ENCODE measurements around the gene AIFM2. TPM values are rescaled to one million over a fixed set of nuclear protein-coding genes. Genes with fewer than 3 reads are reported as not detected.

AIFM2 gene
- total RNA-seq, 2 donors from 2014 or later, result 15.4 to 25.7 TPM

- no peak for DNase-seq
- no peak overlapping the region for H3K27ac ChIP-seq
- H3K36me3 ChIP-seq, result no peaks in the 10 kb centered on the region
- no peak for TF ChIP-seq CTCF (IDR thresholded peaks at IDR 0.05)
- H3K27me3 ChIP-seq, result no peaks in the 10 kb centered on the region
- no peak overlapping the region for H3K4me3 ChIP-seq
- H3K4me1 ChIP-seq, result no peaks in the 10 kb centered on the region
- H3K9ac ChIP-seq (ENCODE audit: low read depth in 2 of 2, low read length in 2 of 2), result no peak overlapping the region
- intact Hi-C loops (cut with DNase I), result no loop called here
- H3K9me3 ChIP-seq, result no peaks in the 10 kb centered on the region
These were observed 41.7 kb downstream of the AIFM2 start for GRCh38 chr10:70090951-70091350.

- Histone ChIP-seq H3K9me3 (no peaks in the 10 kb centered on the region), H3K36me3 (no peaks in the 10 kb centered on the region), H3K4me1 (no peaks in the 10 kb centered on the region), H3K27me3 (no peaks in the 10 kb centered on the region), H3K27ac (no peak overlapping the region), H3K9ac (ENCODE audit: low read depth in 2 of 2, low read length in 2 of 2) (no peak overlapping the region), H3K4me3 (no peak overlapping the region)
- intact Hi-C loops (cut with DNase I), result no loop called here
- TF ChIP-seq CTCF (IDR thresholded peaks at IDR 0.05), result no peak
- DNase-seq, result no peak
These were observed 42.6 kb downstream of the AIFM2 start for GRCh38 chr10:70090013-70090412.

- no peaks in the 10 kb centered on the region for H3K4me1 ChIP-seq
- H3K36me3 ChIP-seq, result no peaks in the 10 kb centered on the region
- H3K27me3 ChIP-seq, result no peaks in the 10 kb centered on the region
- H3K4me3 ChIP-seq, result no peak overlapping the region
- no peak overlapping the region for H3K9ac ChIP-seq (ENCODE audit: low read depth in 2 of 2, low read length in 2 of 2)
- H3K27ac ChIP-seq, result no peak overlapping the region
- DNase-seq, result no peak
- intact Hi-C loops (cut with DNase I), result no loop called here
- TF ChIP-seq CTCF (IDR thresholded peaks at IDR 0.05), result no peak
- no peaks in the 10 kb centered on the region for H3K9me3 ChIP-seq
These were observed 44.3 kb downstream of the AIFM2 start for GRCh38 chr10:70088308-70088698.

GRCh38 chr10:70087616-70088307 is 44.9 kb downstream of the AIFM2 start:
- Histone ChIP-seq H3K9me3 (no peaks in the 10 kb centered on the region), H3K4me3 (no peak overlapping the region), H3K27ac (no peak overlapping the region), H3K9ac (ENCODE audit: low read depth in 2 of 2, low read length in 2 of 2) (no peak overlapping the region), H3K36me3 (no peaks in the 10 kb centered on the region), H3K4me1 (no peaks in the 10 kb centered on the region), H3K27me3 (no peaks in the 10 kb centered on the region)
- no peak for TF ChIP-seq CTCF (IDR thresholded peaks at IDR 0.05)
- DNase-seq, result no peak
- intact Hi-C loops (cut with DNase I), result no loop called here

GRCh38 chr10:70085975-70086613 is 46.5 kb downstream of the AIFM2 start:
- no peak for DNase-seq
- Histone ChIP-seq H3K36me3 (no peaks in the 10 kb centered on the region), H3K4me1 (no peaks in the 10 kb centered on the region), H3K9me3 (no peaks in the 10 kb centered on the region), H3K27ac (no peak overlapping the region), H3K4me3 (no peak overlapping the region), H3K9ac (ENCODE audit: low read depth in 2 of 2, low read length in 2 of 2) (no peak overlapping the region), H3K27me3 (no peaks in the 10 kb centered on the region)
- TF ChIP-seq CTCF (IDR thresholded peaks at IDR 0.05), result no peak
- intact Hi-C loops (cut with DNase I), result no loop called here
